HUES48 (cell line): ENCODE measurements around the gene CNTNAP2.

Source experiments
- H3K27ac ChIP-seq: one replicate; pipeline ENCODE4 v1.7.0; 2013; ENCODE audit warnings: low read depth, low read length, inconsistent platforms
- H3K27me3 ChIP-seq: 2 replicates; pipeline ENCODE4 v1.6.1; 2013; ENCODE audit warnings: mild to moderate bottlenecking, low read length; ENCODE audit not compliant: control insufficient read depth, insufficient read depth
- H3K36me3 ChIP-seq: 2 replicates; pipeline ENCODE4 v1.6.1; 2013; ENCODE audit warnings: low read length; ENCODE audit not compliant: control insufficient read depth, insufficient read depth
- H3K4me1 ChIP-seq: 2 replicates; pipeline ENCODE4 v1.6.1; 2013; ENCODE audit warnings: mild to moderate bottlenecking, low read length; ENCODE audit not compliant: control insufficient read depth, insufficient read depth
- H3K4me3 ChIP-seq: 2 replicates; pipeline ENCODE4 v1.5.1; 2013; ENCODE audit warnings: mild to moderate bottlenecking, low read depth, low read length
- H3K9ac ChIP-seq: 2 replicates; pipeline ENCODE4 v1.6.1; 2013; ENCODE audit warnings: mild to moderate bottlenecking, low read depth, low read length, moderate library complexity
- H3K9me3 ChIP-seq: 2 replicates; pipeline ENCODE4 v1.6.1; 2013; ENCODE audit warnings: low read length; ENCODE audit not compliant: control insufficient read depth, insufficient read depth

CNTNAP2 gene

DNA sequence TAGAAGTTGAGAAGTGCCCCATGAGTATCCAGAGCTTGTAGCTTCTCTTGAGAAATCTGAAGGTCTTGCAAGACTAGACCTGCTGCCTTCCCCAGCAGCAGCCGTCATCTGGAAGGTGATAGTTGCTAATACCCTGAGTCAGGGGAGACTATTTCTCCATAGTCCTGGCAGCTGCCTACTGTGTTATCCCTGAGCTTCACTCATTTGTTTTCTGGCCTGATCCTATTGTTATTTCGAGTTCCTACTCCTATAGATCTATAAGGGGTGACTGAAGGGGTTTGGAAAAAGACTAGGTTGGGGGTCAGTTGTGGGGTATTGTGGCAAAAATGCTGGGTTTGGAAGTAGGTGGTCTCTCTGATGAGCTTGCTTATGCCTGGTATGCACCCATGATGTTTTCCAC, 297.8 kb downstream of the CNTNAP2 start:
- H3K4me1 ChIP-seq = peaks cover 37% of the 10 kb centered on the region
- no peaks in the 10 kb centered on the region for H3K36me3 ChIP-seq
- no peaks in the 10 kb centered on the region for H3K27me3 ChIP-seq
- H3K9ac ChIP-seq = no peak overlapping the region
- peak overlapping the region; percentile 77 for H3K27ac ChIP-seq
- no peaks in the 10 kb centered on the region for H3K9me3 ChIP-seq
- H3K4me3 ChIP-seq = no peak overlapping the region

DNA sequence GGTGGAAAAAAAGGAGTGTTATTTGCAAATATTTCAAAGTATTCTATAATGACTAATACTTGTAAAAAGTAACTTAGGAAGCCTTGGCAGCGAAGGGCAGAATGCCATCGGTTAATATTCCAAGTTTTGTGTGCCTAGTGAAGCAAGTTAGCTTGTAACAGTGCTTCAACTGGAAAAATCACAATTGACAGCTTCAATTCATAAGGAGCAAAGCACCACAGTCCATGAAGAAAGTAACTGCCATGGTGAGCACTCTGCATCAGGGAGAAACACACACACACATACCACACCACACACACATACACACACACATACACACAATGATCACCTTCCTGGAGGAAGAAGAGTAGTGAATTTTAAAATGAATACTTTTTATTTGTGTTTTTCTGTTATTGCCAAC, 298.3 kb downstream of the CNTNAP2 start:
- peak overlapping the region; percentile 77 for H3K27ac ChIP-seq
- peaks cover 37% of the 10 kb centered on the region for H3K4me1 ChIP-seq
- no peak overlapping the region for H3K9ac ChIP-seq
- H3K9me3 ChIP-seq = no peaks in the 10 kb centered on the region
- H3K4me3 ChIP-seq = no peak overlapping the region
- no peaks in the 10 kb centered on the region for H3K36me3 ChIP-seq
- H3K27me3 ChIP-seq = no peaks in the 10 kb centered on the region

DNA sequence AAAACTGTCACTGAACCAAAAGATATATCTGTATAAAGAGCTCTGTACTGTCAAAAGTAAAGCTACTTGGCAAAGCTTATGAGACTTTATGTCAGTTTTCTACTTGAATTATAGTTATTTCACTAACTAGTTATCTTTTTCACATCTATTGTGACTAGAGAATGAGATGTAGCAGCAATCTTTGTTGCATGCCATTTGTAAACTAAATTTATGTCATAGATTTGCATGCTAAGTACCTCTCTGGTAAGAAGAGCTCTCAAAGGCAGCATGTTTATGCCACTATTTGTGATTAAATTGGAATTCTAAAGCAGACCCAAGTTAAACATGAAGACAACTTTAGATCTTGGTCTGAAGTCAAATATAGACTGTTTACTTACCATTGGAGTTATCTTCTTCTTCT, 300.6 kb downstream of the CNTNAP2 start:
- H3K27ac ChIP-seq = no peak overlapping the region
- no peaks in the 10 kb centered on the region for H3K36me3 ChIP-seq
- no peaks in the 10 kb centered on the region for H3K9me3 ChIP-seq

DNA sequence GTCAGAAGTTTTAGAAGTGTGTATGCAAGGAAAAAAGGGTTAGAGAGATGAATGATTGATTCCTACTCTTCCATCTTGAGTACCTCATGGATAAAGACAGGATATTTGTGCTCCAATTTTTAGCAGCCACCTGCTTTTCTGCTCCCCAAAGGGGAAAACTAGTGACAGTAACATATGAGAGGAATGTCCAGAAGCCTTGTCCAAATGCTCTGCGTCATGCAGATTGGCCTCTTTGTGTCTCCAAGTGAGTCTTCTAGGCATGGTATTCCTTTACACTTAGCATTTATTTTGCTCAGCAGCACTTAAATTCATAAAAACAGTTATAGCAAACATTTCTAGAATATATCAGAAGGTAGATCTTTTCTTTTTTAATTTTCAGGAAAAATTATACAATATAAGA, 306.8 kb downstream of the CNTNAP2 start:
- Histone ChIP-seq H3K9me3 (no peaks in the 10 kb centered on the region), H3K27ac (no peak overlapping the region), H3K9ac (no peak overlapping the region), H3K4me3 (no peak overlapping the region), H3K4me1 (no peaks in the 10 kb centered on the region), H3K27me3 (no peaks in the 10 kb centered on the region), H3K36me3 (no peaks in the 10 kb centered on the region)

More for the DNA sequence above, 300.6 kb downstream of the CNTNAP2 start:
- no peaks in the 10 kb centered on the region for H3K27me3 ChIP-seq
- H3K4me1 ChIP-seq = peaks cover 35% of the 10 kb centered on the region
- H3K9ac ChIP-seq = no peak overlapping the region
- no peak overlapping the region for H3K4me3 ChIP-seq

DNA sequence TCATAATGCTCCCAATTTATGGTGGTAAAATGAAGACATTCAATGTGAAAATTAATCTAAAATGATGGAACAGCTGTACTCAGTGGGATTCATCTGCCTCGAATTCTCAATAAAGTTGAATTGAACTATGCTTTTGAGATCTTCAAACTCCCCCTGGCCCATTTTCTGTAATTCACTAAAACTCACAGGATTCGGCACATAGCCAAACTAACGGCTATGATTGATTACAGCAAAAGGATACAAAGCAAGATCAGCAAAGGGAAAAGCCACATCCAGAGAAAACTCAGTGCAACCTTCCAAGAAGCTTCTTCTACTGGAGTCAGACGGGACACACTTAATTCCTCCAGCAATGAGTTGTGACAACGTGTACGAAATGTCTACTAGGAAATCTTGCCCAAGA, 307.5 kb downstream of the CNTNAP2 start:
- Histone ChIP-seq H3K9ac (no peak overlapping the region), H3K27ac (no peak overlapping the region), H3K4me3 (no peak overlapping the region), H3K9me3 (no peaks in the 10 kb centered on the region), H3K27me3 (no peaks in the 10 kb centered on the region), H3K4me1 (no peaks in the 10 kb centered on the region), H3K36me3 (no peaks in the 10 kb centered on the region)

DNA sequence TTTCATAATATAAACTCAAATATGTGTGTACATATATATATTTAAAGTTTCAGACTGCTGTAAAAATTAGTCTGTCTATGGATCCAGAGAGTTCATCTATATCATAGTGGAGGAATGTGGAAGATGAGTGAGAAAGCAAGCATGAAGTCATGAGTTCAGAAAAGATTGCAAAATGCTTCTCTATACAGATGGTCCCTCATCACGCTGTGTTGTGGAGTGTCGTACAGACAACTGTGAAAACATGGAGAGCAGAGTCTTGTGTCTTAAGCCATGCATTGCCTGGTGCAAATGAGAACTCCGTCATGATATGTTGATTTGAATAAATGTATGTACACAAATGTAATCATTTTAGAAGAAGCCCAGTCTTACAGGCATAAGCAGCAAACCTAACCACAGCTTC, 316.9 kb downstream of the CNTNAP2 start:
- no peak overlapping the region for H3K4me3 ChIP-seq
- H3K9me3 ChIP-seq = no peaks in the 10 kb centered on the region

DNA sequence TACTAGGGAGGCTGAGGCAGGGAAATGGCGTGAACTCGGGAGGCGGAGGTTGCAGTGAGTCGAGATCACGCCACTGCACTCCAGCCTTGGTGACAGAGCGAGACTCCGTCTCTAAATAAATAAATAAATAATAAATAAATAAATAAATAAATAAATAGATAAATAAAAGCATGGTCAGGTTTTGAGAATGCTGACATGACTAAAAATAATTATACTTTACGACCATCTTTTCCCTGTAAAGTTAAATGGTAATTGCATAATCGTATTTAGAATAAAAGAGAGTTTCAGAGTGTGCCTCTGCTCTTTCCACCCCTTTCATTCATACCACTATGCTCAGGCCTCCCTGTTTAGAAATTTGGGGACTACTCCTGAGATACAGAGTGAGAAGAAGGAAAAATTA, 326.5 kb downstream of the CNTNAP2 start:
- Histone ChIP-seq H3K4me3 (no peak overlapping the region), H3K27me3 (no peaks in the 10 kb centered on the region), H3K27ac (no peak overlapping the region), H3K9me3 (no peaks in the 10 kb centered on the region), H3K4me1 (no peaks in the 10 kb centered on the region), H3K36me3 (no peaks in the 10 kb centered on the region), H3K9ac (no peak overlapping the region)

More for the DNA sequence above, 316.9 kb downstream of the CNTNAP2 start:
- no peak overlapping the region for H3K9ac ChIP-seq
- no peaks in the 10 kb centered on the region for H3K36me3 ChIP-seq
- no peaks in the 10 kb centered on the region for H3K27me3 ChIP-seq
- no peak overlapping the region for H3K27ac ChIP-seq
- H3K4me1 ChIP-seq = peaks cover 4% of the 10 kb centered on the region; the same call in 1 of the 2 replicates

DNA sequence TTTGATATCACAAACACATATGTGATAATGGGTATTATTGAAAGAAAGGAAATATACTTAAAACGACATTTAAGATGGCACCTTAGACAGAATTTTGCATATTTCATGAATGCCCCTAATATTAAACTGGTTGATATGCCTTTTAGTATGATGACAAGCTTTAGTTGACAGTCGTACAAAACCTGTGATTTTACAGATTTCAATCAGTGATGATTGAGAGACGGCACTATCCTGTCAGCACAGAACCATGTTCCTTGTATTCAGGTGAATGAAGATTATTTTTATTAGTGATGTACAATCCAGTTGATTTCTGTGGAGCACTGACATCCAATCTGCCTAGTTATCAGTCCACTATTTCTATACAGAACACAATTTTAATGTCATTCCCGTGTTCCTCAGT, 333.0 kb downstream of the CNTNAP2 start:
- no peak overlapping the region for H3K27ac ChIP-seq
- H3K4me3 ChIP-seq = no peak overlapping the region
- H3K9ac ChIP-seq = no peak overlapping the region
- no peaks in the 10 kb centered on the region for H3K27me3 ChIP-seq
- no peaks in the 10 kb centered on the region for H3K4me1 ChIP-seq
- H3K9me3 ChIP-seq = no peaks in the 10 kb centered on the region
- no peaks in the 10 kb centered on the region for H3K36me3 ChIP-seq

DNA sequence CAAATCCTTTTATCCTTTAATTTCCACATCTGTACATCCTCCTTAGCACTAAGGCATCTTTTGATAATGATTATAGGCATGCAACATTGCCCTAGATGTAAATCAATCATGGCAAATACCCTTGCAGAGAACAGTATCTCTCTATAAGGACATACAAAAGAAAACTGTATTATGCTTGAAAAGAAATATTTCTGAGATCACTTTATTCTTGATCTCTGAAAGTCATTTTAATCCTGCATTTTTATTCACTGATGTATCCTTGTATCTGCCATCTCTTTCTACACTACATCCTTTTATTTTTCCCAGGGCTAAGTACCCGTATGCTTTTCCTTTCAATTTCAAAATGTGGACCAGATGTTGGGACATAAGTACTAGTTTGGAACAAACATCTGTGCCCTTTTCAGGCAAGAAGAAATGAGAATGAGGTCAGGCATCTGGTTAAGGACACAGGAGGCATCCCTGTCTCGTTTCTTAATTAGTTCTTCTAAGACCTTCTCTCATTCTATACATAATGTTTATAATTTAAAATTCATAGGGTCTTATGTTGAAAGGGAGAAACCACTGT, 338.6 kb downstream of the CNTNAP2 start:
- Histone ChIP-seq H3K36me3 (no peaks in the 10 kb centered on the region), H3K9ac (no peak overlapping the region), H3K27me3 (no peaks in the 10 kb centered on the region), H3K4me1 (no peaks in the 10 kb centered on the region), H3K27ac (no peak overlapping the region), H3K9me3 (no peaks in the 10 kb centered on the region), H3K4me3 (no peak overlapping the region)

DNA sequence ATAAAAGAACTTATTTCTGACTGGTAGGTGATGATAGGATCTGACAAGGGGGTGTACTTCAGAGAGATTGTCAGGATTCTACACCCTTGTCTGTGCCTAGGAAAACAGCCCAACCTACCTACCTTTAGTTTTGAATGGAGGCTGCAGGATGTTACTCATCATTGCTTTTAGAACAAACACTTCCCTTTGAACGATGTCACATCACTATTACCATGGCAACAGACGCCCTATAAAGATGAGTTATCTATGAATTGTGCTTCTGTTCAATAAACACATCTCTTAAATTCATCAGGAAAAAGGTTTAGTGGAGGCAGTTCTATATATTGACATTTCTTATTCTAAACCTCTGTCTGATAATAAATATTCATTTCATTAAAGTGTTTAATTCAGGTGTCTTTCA, 362.4 kb downstream of the CNTNAP2 start:
- Histone ChIP-seq H3K9me3 (no peaks in the 10 kb centered on the region), H3K36me3 (no peaks in the 10 kb centered on the region), H3K4me1 (peaks cover 3% of the 10 kb centered on the region; the same call in 1 of the 2 replicates), H3K27me3 (no peaks in the 10 kb centered on the region), H3K27ac (no peak overlapping the region), H3K9ac (no peak overlapping the region), H3K4me3 (no peak overlapping the region)

DNA sequence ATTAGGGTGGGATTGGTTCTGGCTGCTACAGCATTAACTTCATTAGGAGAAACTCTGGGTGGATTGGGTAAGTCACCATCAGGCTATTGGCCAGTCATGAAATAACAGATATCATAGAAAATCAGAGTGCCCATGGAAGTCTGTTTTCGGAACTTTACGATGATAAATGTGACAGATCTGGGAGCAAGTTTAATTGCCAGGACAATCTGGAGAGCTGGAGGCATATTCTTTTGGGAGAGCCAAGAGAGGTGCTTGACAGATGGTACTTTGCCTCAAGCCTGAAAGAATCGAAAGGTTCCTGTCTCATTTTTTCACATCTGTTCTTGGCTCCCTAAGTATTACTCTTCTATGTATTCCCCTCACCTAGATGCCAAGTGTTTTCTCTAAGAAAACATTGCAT, 369.9 kb downstream of the CNTNAP2 start:
- Histone ChIP-seq H3K36me3 (no peaks in the 10 kb centered on the region), H3K4me3 (no peak overlapping the region), H3K27ac (no peak overlapping the region), H3K9ac (no peak overlapping the region), H3K9me3 (peaks cover 10% of the 10 kb centered on the region), H3K4me1 (peaks cover 3% of the 10 kb centered on the region; the same call in 1 of the 2 replicates), H3K27me3 (no peaks in the 10 kb centered on the region)

DNA sequence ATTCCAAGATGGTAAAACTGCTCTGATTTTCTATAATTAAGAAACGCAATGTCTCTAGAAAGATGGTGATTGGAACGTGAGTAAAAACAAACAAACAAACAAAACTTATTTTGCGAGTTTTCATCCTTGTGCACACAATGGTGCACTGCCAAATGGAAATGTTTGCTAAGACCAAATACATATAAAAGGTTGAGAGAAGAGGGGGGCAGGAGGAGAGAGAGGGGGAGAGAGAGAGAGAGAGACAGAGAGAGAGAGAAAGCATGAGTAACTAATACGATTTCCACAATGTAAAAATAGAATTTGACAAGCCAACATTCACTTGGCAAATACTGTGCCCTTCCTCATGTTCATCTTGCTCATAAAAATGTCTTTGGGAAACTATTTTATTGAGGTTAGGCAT, 375.4 kb downstream of the CNTNAP2 start:
- Histone ChIP-seq H3K4me3 (no peak overlapping the region), H3K9ac (no peak overlapping the region), H3K9me3 (peaks cover 10% of the 10 kb centered on the region), H3K4me1 (no peaks in the 10 kb centered on the region), H3K27me3 (no peaks in the 10 kb centered on the region), H3K27ac (no peak overlapping the region), H3K36me3 (no peaks in the 10 kb centered on the region)
